K562 (cell line): Measurements from ENCODE around the gene ENDOD1. TPM values are rescaled to one million over a fixed set of nuclear protein-coding genes. Genes with fewer than 3 reads are reported as not detected.

Source experiments
- ATAC-seq: fragments of 200-7000 bp; cut with Tn5 transposase; 3 replicates; pipeline ENCODE4 v1.9.1; 2020; ENCODE audit warnings: moderate library complexity
- BruUV-seq: library from RNA; stranded (reverse); fragments of 400-500 nt; replicated peaks from 2 replicates; lab custom pipeline; 2021; lab: Mats Ljungman, UMichigan
- CTCF ChIA-PET: fragments of 300-600 bp; formaldehyde crosslinking; extraction: SDS; loops from one replicate; lab custom pipeline; 2021; ENCODE audit warnings: low intra/inter-chr PET ratio; lab: Yijun Ruan, JAX
- POLR2A ChIA-PET: fragments of 300-600, 350-650 bp; sonication (Branson Sonifier 250); formaldehyde crosslinking; extraction: SDS; loops from one replicate; lab custom pipeline; 2021; ENCODE audit warnings: antibody characterized with exemption, inconsistent platforms; lab: Yijun Ruan, JAX
- DNase-seq, 4 experiments: peaks; one replicate each; pipeline versions ENCODE4 v3.0.0 to v3.0.0-alpha.2; 2011 to 2018; ENCODE audit warnings: low spot score in 3 of 4, mixed read lengths in 3 of 4; ENCODE audit errors: extremely low read depth in 1 of 4
- FAIRE-seq: peaks from 2 replicates; lab custom pipeline; 2011; peaks lifted over from hg19 to GRCh38; lab: Jason Lieb, UNC
- H2AFZ ChIP-seq: 2 replicates; pipeline ENCODE4 v1.6.0; 2011; ENCODE audit warnings: low read depth, low read length, control low read depth, inconsistent platforms
- H3K27ac ChIP-seq: fragments of 200-600 bp; 3 replicates; pipeline ENCODE4 v1.8.0; 2011; ENCODE audit warnings: low read depth, mild to moderate bottlenecking, control low read depth, inconsistent platforms, low read length, moderate library complexity, mixed read lengths; ENCODE audit errors: extremely low read depth
- H3K27me3 ChIP-seq, 2 experiments: fragments of 300-600 bp in 1 of 2; 2 replicates in 1 of 2; 3 replicates in 1 of 2; pipeline versions ENCODE4 v1.6.0 to v1.8.0; 2011; ENCODE audit warnings: inconsistent platforms in 2 of 2, low read length in 2 of 2, mild to moderate bottlenecking in 1 of 2, mixed read lengths in 1 of 2, moderate library complexity in 1 of 2; ENCODE audit not compliant: control insufficient read depth in 2 of 2, insufficient read depth in 2 of 2
- H3K36me3 ChIP-seq: fragments of 300-600 bp; 3 replicates; pipeline ENCODE4 v1.8.0; 2011; ENCODE audit warnings: mild to moderate bottlenecking, low read length, inconsistent platforms; ENCODE audit not compliant: control insufficient read depth, insufficient read depth
- H3K4me1 ChIP-seq, 2 experiments: fragments of 200-600 bp in 1 of 2; replicated peaks in 1 of 2; 2 replicates in 1 of 2; 3 replicates in 1 of 2; pipeline versions ENCODE4 v1.5.1 to v1.8.0; 2011; ENCODE audit warnings: inconsistent platforms in 2 of 2, low read length in 2 of 2, mild to moderate bottlenecking in 1 of 2, mixed read lengths in 1 of 2, moderate library complexity in 1 of 2; ENCODE audit not compliant: control insufficient read depth in 2 of 2, insufficient read depth in 2 of 2
- H3K4me2 ChIP-seq: 2 replicates; pipeline ENCODE4 v1.6.1; 2011; ENCODE audit warnings: low read length, control low read depth, inconsistent platforms, mixed read lengths; ENCODE audit not compliant: insufficient read depth
- H3K4me3 ChIP-seq: fragments of 200-600 bp; sonication (generic), shearing (Covaris generic); 2 replicates; pipeline ENCODE4 v1.5.1; 2016; ENCODE audit warnings: control low read depth, inconsistent platforms
- H3K79me2 ChIP-seq: fragments of 200-600 bp; 3 replicates; pipeline ENCODE4 v1.8.0; 2011; ENCODE audit warnings: low read length, inconsistent platforms; ENCODE audit not compliant: control insufficient read depth, insufficient read depth
- H3K9ac ChIP-seq, 2 experiments: 2 replicates each; pipeline versions ENCODE4 v1.6.0 to v1.6.1; 2011; ENCODE audit warnings: low read depth in 2 of 2, low read length in 2 of 2, control low read depth in 1 of 2, inconsistent platforms in 1 of 2, mild to moderate bottlenecking in 1 of 2, mixed read lengths in 1 of 2; ENCODE audit not compliant: insufficient read depth in 1 of 2
- H3K9me1 ChIP-seq: one replicate; pipeline ENCODE4 v1.6.0; 2011; ENCODE audit warnings: inconsistent platforms, mild to moderate bottlenecking, low read length, moderate library complexity; ENCODE audit not compliant: control insufficient read depth, insufficient read depth
- H3K9me3 ChIP-seq: replicated peaks from 2 replicates; pipeline ENCODE4 v1.5.1; 2011; ENCODE audit warnings: low read depth, low read length, inconsistent platforms; ENCODE audit not compliant: control insufficient read depth, insufficient read depth
- H4K20me1 ChIP-seq: replicated peaks from 2 replicates; pipeline ENCODE4 v1.6.1; 2011; ENCODE audit warnings: low read length, inconsistent platforms, mixed read lengths; ENCODE audit not compliant: control insufficient read depth, insufficient read depth
- ADNP ChIP-seq: fragments of 200-800 bp; sonication (Bioruptor generic); IDR thresholded peaks from 2 replicates; pipeline ENCODE4 v1.6.1; 2016; ENCODE audit warnings: missing genetic modification characterization, missing compliant biosample characterization
- ARHGAP35 ChIP-seq: fragments of 450-650 bp; IDR thresholded peaks from 2 replicates; pipeline ENCODE4 v1.6.1; 2018; ENCODE audit not compliant: partially characterized antibody
- BCOR ChIP-seq: fragments of 450-650 bp; IDR thresholded peaks from 2 replicates; pipeline ENCODE4 v1.6.1; 2016
- BRCA1 ChIP-seq, 2 experiments: fragments of 450-650 bp in 1 of 2; sonication (generic) in 1 of 2; formaldehyde crosslinking in 1 of 2; IDR thresholded peaks; 2 replicates each; pipeline versions ENCODE4 v1.5.0 to v1.6.1; 2017 to 2020; ENCODE audit warnings: mild to moderate bottlenecking in 1 of 2, missing genetic modification reagents in 1 of 2
- CEBPB ChIP-seq: fragments of 450-650 bp; IDR thresholded peaks from 2 replicates; pipeline ENCODE4 v1.6.1; 2016; ENCODE audit warnings: missing genetic modification characterization, missing compliant biosample characterization
- E2F5 ChIP-seq: sonication (generic); formaldehyde crosslinking; IDR thresholded peaks from 2 replicates; pipeline ENCODE4 v1.8.0; 2022; ENCODE audit warnings: mild to moderate bottlenecking, missing genetic modification reagents
- ETS2 ChIP-seq: IDR thresholded peaks from 2 replicates; pipeline ENCODE4 v1.6.1; 2016; ENCODE audit warnings: borderline replicate concordance, missing genetic modification characterization, mild to moderate bottlenecking, moderate library complexity, missing compliant biosample characterization; ENCODE audit not compliant: poor library complexity, severe bottlenecking
- HOXB6 ChIP-seq: fragments of 250-450 bp; sonication (Bioruptor Pico); IDR thresholded peaks from 2 replicates; pipeline ENCODE4 v1.5.1; 2022; ENCODE audit warnings: mild to moderate bottlenecking, borderline replicate concordance
- IFI16 ChIP-seq: fragments of 250-450 bp; sonication (Bioruptor Pico); IDR thresholded peaks from 2 replicates; pipeline ENCODE4 v2.1.2; 2022; ENCODE audit warnings: mild to moderate bottlenecking, inconsistent platforms
- MYNN ChIP-seq, 2 experiments: sonication (generic); formaldehyde crosslinking in 1 of 2; IDR thresholded peaks; 2 replicates each; pipeline versions ENCODE4 v1.5.0 to v1.6.1; 2016 to 2020; ENCODE audit warnings: antibody characterized with exemption in 1 of 2, missing genetic modification reagents in 1 of 2
- PHF20 ChIP-seq: fragments of 450-650 bp; IDR thresholded peaks from 2 replicates; pipeline ENCODE4 v1.6.1; 2018; ENCODE audit not compliant: partially characterized antibody
- POLR2AphosphoS5 ChIP-seq: IDR thresholded peaks from 2 replicates; pipeline ENCODE4 v1.6.1; 2011; ENCODE audit warnings: mild to moderate bottlenecking, low read depth, low read length, moderate library complexity; ENCODE audit not compliant: control insufficient read depth, insufficient read depth
- PRPF4 ChIP-seq: fragments of 200-400 bp; formaldehyde crosslinking; IDR thresholded peaks from one replicate; pipeline ENCODE4 v1.6.1; 2017; ENCODE audit warnings: low read length, low read depth, mild to moderate bottlenecking; ENCODE audit not compliant: insufficient read depth, poor library complexity, severe bottlenecking
- RAD51 ChIP-seq: fragments of 450-650 bp; IDR thresholded peaks from 2 replicates; pipeline ENCODE4 v1.7.1; 2016; ENCODE audit warnings: low read depth, mild to moderate bottlenecking, borderline replicate concordance
- RBM25 ChIP-seq: fragments of 200-400 bp; formaldehyde crosslinking; IDR thresholded peaks from 2 replicates; pipeline ENCODE4 v1.6.1; 2018; ENCODE audit warnings: low read length, low read depth, moderate library complexity; ENCODE audit not compliant: severe bottlenecking
- SLC30A9 ChIP-seq: fragments of 250-450 bp; sonication (Bioruptor Pico); IDR thresholded peaks from 2 replicates; pipeline ENCODE4 v1.8.0; 2022; ENCODE audit warnings: mild to moderate bottlenecking, moderate library complexity
- SRSF3 ChIP-seq: fragments of 200-400 bp; formaldehyde crosslinking; IDR thresholded peaks from 2 replicates; pipeline ENCODE4 v1.6.1; 2016; ENCODE audit warnings: mild to moderate bottlenecking, low read length, moderate library complexity; ENCODE audit not compliant: insufficient read depth
- TRIM25 ChIP-seq: fragments of 450-650 bp; IDR thresholded peaks from 2 replicates; pipeline ENCODE4 v1.7.0; 2016; ENCODE audit warnings: borderline replicate concordance
- TRIM28 ChIP-seq: fragments of 450-650 bp; IDR thresholded peaks from 2 replicates; pipeline ENCODE4 v1.6.1; 2017
- XRCC4 ChIP-seq: IDR thresholded peaks from one replicate; pipeline ENCODE4 v1.6.1; 2011; ENCODE audit not compliant: insufficient read depth, insufficient read length; ENCODE audit errors: extremely low read depth
- ZFP36 ChIP-seq: fragments of 150-350 bp; IDR thresholded peaks from 2 replicates; pipeline ENCODE4 v1.6.1; 2018; ENCODE audit warnings: low read length, low read depth; ENCODE audit not compliant: partially characterized antibody
- WGBS: fragments of 100-300 bp; shearing (Covaris generic); methylation state at CpG from one replicate; pipeline ENCODE4 v1.1.6; 2016; ENCODE audit warnings: low coverage, mixed read lengths; ENCODE audit not compliant: insufficient coverage; ENCODE audit errors: missing lambda C conversion rate; 5-methylcytosine and 5-hydroxymethylcytosine counted together
- in situ Hi-C: fragments of 300-500 bp; cut with MboI; formaldehyde crosslinking; loops from 4 replicates; pipeline ENCODE4 v1.15.0; 2018; ENCODE audit warnings: inconsistent platforms, mixed read lengths
- intact Hi-C: fragments of 100-400 bp; cut with micrococcal nuclease; formaldehyde crosslinking; loops from 2 replicates; pipeline ENCODE4 v1.14.2; 2022
- polyA plus RNA-seq, 8 experiments: library from polyadenylated mRNA; depleted of rRNA in 4 of 8; stranded (reverse) in 5 of 8; unstranded in 3 of 8; fragments of >200 nt; fragmentation: Nextera tagmentation in 2 of 8; fragmentation: Illumina TruSeq in 1 of 8; extraction: Ambion mirVana in 2 of 8; extraction: Trizol in 1 of 8; gene quantifications; 2 replicates each; pipeline versions ENCODE4 v1.2.1 to v1.2.3, GENCODE V29; 2011 to 2014; ENCODE audit warnings: inconsistent platforms in 1 of 8, missing spikeins in 1 of 8
- total RNA-seq, 7 experiments: library from RNA; depleted of rRNA in 6 of 7; stranded (reverse); fragments of >200 nt in 6 of 7; fragmentation: Illumina TruSeq in 2 of 7; extraction: Trizol in 2 of 7; gene quantifications; 2 replicates each; pipeline versions ENCODE4 v1.2.1 to v1.2.3, GENCODE V29; 2011 to 2021; ENCODE audit warnings: low replicate concordance in 1 of 7

ENDOD1 gene
- total and polyA plus RNA-seq, 9 of the 15 experiments (the other 6 are each of a cell fraction or from before 2014, with no cell fraction given), result 4.2 to 11.8 (median 9.3) TPM

GRCh38 chr11:95157824-95158223 is 68.2 kb downstream of the ENDOD1 start:
- H4K20me1 ChIP-seq, result no peaks in the 10 kb centered on the region
- H3K36me3 ChIP-seq, result no peaks in the 10 kb centered on the region
- H3K4me2 ChIP-seq, result no peak overlapping the region
- H2AFZ ChIP-seq, result no peak overlapping the region
- ATAC-seq, result no peak
- H3K27me3 ChIP-seq, result no peaks in the 10 kb centered on the region
- H3K9ac ChIP-seq, result no peak overlapping the region
- H3K4me3 ChIP-seq, result no peak overlapping the region
- in situ Hi-C loops, result loop anchor here (10.0 kb wide), 1 partner anchor 147 kb away; no protein-coding TSS in a partner anchor
- ChIA-PET CTCF (interaction anchor here (1.1 kb wide), 1 partner anchor 547 kb away, joined by 3 read pairs; no protein-coding TSS in a partner anchor), POLR2A (interaction anchor here (1.0 to 2.2 kb wide), 4 partner anchors 8 to 186 kb away, joined by 3 to 4 read pairs (median 3); no protein-coding TSS in a partner anchor)
- peaks cover 2% of the 10 kb centered on the region; the same call in 1 of the 2 replicates for H3K9me3 ChIP-seq
- no peaks in the 10 kb centered on the region for H3K79me2 ChIP-seq
- intact Hi-C loops, result loop anchor here (10.0 kb wide), 1 partner anchor 207 kb away; no protein-coding TSS in a partner anchor
- H3K27ac ChIP-seq, result no peak overlapping the region
- BruUV-seq, result no TSS peak
- FAIRE-seq, result no peak
- DNase-seq, result no peak
- H3K4me1 ChIP-seq, result peaks cover 11 to 13% of the 10 kb centered on the region in 2 experiments; a peak in 4 of 5 replicates
- no peaks in the 10 kb centered on the region for H3K9me1 ChIP-seq
- WGBS, result 91% methylated on average over 1 of the region's 1 CpG
- TF ChIP-seq PHF20 (no peak), SRSF3 (no peak), RBM25 (peak; percentile 56), MYNN (IDR thresholded peaks at IDR 0.05) (no peak), MYNN (CRISPR knock-in tag; IDR thresholded peaks at IDR 0.05) (no peak), E2F5 (CRISPR knock-in tag) (no peak), TRIM28 (no peak), ETS2 (no peak), IFI16 (CRISPR knock-in tag) (no peak), HOXB6 (CRISPR knock-in tag) (no peak), RAD51 (no peak), XRCC4 (no peak), TRIM25 (no peak), ARHGAP35 (no peak), ZFP36 (peak; percentile 43), BRCA1 (IDR thresholded peaks at IDR 0.05) (no peak), BRCA1 (CRISPR knock-in tag; IDR thresholded peaks at IDR 0.05) (no peak), CEBPB (tag) (no peak), SLC30A9 (CRISPR knock-in tag) (no peak), PRPF4 (no peak), BCOR (peak; percentile 79), POLR2AphosphoS5 (no peak), ADNP (tag) (peak; percentile 49; the same call in 1 of the 2 replicates)
